ENCODE measurements around the gene ARHGAP31.

The ARHGAP31 gene

DNA sequence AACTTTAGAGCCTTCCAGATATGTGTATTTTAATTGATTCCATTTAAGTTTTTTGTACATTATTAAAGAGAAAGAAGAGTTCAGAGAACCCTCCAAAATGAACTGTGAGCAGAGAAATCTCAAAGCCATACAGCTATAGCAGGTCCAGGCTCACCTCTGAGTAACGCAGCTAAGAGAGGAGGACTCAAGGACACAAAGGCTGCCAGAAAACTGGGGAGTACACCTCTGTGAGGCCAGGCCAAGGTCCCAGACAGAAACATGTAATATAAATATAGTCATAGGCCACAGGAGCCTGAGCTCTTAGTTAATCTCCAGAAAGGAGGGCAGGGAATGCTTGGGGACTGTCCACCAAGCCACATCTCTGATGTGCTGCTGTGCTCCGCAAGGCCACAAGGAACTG is 102.7 kb downstream of the ARHGAP31 start:
- DNase-seq = no peak

DNA sequence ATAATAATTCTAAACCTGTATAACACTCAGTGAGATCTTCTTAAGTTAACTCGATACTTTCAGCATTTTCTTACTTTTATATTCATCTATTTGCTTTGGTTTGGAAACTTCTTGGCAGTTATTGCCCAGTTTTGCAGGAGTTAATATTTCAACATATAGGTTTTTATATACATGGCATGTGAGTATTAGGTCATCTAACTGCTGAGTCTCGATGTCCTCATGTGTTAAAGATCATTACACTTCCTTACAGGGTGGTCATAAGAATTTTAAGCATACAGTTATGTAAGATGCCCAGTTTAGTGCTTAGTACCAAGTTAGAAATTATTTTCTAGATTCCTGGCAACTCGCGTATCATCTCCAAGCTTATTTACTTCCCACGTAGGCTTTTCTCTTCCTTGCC is 106.3 kb downstream of the ARHGAP31 start:
- no peak for DNase-seq

DNA sequence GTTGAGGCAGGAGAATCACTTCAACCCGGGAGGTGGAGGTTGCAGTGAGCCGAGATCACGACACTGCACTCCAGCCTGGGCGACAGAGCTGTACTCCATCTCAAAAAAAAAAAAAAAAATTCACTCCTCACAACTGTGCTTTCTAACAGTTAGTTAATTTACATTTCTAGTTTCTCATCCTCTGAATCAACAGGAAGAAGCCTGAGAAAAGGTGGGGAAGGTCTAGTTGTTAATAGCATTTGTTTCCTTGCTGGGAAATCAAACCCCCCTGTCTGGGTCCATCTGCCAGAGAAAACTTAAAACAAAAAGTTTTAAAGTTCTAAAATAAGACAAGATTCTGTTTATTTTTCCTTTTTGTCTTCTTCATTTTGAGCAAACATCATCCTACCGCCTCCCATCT is 106.9 kb downstream of the ARHGAP31 start:
- no peak for DNase-seq

GRCh38 chr3:119401503-119402440 is 107.6 kb downstream of the ARHGAP31 start:
- DNase-seq = no peak

DNA sequence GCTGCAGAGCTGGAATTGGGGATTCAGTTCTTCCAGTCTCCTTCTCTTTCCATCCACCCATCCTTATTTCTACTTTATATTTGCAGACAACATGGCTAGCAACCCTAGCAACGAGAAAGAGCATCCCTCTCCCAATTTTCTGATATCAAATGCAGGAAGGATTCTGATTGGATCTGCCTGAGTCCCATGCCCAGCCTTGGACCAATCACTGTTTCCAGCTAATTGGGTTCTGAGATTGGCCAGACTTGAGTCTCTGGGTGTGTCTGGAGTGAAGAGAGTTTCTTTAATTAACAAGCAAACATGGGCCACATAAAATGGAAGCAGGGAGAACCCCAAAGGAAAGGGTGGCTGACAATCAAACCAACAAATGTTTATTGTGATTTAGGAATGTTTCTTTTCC is 108.6 kb downstream of the ARHGAP31 start:
- DNase-seq = no peak

- DNase-seq = no peak
Observed at GRCh38 chr3:119403201-119403600, 109.0 kb downstream of the ARHGAP31 start.

- DNase-seq = no peak
Observed at GRCh38 chr3:119405315-119405714, 111.1 kb downstream of the ARHGAP31 start.

- DNase-seq = no peak
Observed at GRCh38 chr3:119408243-119408950, 114.2 kb downstream of the ARHGAP31 start.

GRCh38 chr3:119409844-119410243 is 115.7 kb downstream of the ARHGAP31 start:
- no peak for DNase-seq

DNA sequence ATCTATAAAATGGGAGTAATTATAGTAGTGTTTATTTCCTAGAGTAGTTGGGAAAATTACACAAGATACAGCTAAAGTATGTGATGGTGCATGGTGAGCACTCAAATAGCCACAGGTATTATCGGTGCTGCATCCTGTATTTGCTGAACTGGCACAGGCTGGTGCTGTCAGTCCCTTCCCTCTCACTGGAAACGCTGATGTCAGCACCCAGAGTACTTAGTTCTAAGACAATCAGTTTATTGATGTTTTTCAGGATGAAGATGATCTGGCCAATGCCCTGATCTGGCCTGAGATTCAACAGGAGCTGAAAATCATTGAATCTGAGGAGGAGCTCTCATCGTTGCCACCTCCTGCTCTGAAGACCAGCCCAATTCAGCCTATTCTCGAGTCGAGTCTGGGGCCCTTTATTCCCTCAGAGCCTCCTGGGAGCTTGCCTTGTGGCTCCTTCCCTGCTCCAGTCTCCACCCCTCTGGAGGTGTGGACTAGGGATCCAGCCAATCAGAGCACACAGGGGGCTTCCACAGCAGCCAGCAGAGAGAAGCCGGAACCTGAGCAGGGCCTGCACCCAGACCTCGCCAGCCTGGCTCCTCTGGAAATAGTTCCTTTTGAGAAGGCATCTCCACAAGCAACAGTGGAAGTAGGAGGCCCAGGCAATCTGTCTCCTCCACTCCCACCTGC is 119.6 kb downstream of the ARHGAP31 start:
- no peak for DNase-seq

- DNase-seq = no peak
Observed at GRCh38 chr3:119416873-119417272, 122.7 kb downstream of the ARHGAP31 start.

DNA sequence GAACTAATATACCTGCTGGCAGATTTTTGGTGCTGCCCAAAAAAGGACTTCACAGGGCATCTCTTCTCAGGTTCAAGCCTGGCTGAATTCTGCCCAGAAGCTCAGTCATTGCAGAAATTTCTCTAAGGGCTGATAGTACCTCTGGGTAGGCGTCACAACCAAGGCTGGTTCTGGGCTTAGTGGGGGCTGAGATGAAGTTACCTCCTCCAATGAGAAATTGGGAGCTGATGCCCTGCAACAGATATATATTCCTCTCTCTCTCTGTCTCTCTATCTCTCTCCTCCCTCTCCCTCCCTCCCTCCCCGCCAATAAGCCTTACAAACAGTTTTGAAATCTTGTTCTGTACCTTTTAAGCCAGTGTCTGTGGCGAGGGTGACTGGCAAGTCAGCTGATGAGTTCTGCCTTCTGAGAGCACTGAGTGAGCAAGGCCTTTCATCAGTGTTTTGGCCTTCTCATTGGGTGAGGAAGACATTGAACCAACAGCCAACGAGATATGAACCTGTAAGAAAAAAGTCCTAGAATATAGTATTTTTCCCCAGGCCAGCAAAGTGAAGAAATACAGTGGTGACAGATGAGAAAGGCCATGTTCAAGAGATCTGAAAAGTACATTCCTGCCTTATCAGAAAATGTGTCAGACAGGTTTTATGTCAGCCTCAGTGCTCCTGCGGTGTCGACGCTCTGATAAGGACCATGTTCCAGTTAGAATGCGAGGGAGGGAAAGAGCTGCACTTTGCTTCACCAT is 123.8 kb downstream of the ARHGAP31 start:
- no peak for DNase-seq

DNA sequence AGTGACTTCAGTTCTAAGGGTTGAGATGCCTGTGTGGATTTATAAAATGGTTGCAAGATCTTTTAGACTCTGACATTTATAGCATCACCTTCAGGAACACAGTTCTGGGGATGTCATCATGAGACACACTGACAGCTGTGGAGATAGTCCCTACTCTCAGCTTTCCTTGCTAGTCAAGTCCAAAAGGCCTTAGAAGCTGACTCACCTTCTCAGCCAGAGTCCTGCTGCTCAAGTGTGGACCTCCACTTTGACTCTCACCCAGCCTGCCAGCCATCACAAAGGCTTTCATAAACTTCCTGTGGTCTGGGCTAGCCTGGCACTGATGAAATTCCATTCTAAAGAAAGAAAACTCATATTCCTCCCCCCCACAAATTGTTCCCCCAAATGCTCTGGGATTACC is 124.5 kb downstream of the ARHGAP31 start:
- no peak for DNase-seq

- DNase-seq = no peak
Observed at GRCh38 chr3:119420196-119420595, 126.0 kb downstream of the ARHGAP31 start.

- no peak for DNase-seq
Observed at GRCh38 chr3:119427669-119428068, 133.5 kb downstream of the ARHGAP31 start.

GRCh38 chr3:119428538-119428937 is 134.4 kb downstream of the ARHGAP31 start:
- DNase-seq = no peak

- DNase-seq = no peak
Observed at GRCh38 chr3:119433613-119434325, 139.6 kb downstream of the ARHGAP31 start.

DNA sequence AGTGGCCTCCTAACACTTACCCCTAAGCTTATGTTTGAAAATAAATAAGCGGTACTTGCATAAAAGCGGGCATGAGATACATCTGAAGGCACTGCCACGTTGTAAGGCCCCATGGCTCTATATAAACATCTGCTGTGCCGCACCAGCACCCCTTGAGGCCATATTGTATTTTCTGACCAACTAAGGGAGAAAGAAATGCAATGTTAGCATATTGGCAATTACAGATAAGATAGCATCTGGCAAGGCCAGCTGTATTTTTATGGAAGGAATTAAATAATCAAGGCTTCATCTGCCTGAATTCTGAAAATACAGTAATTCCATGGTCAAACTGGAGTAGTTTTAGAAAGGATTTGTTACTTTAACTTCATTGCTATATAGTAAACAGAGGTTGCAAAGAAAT is 140.5 kb downstream of the ARHGAP31 start:
- DNase-seq = no peak

- DNase-seq = no peak
Observed at GRCh38 chr3:119436977-119437376, 142.8 kb downstream of the ARHGAP31 start.

DNA sequence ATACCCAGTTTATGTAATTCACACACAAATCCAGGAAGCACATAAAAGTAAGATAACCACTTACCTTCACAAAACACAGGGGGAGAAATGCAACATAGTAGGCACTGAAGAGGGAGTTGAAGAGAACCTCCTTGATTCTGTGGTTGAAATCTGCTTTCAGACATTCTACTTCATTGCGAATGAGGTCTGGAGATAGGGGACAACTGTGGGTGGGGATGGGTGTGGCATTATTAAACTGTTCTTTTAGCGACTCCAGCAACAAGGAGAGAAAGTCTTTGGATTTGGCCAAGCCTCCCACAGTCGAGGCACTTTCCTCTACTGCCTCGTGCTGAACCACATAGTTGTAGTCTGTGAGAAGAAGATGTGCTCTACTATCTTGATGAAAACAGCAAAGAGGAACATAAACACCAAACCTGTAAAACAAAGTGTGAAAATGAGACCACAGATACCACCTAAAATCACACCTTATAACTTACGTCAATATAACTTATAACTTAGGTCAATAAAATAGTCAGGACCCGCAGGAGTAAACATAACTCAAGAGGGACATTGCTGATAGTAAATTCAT is 143.6 kb downstream of the ARHGAP31 start:
- no peak for DNase-seq

DNA sequence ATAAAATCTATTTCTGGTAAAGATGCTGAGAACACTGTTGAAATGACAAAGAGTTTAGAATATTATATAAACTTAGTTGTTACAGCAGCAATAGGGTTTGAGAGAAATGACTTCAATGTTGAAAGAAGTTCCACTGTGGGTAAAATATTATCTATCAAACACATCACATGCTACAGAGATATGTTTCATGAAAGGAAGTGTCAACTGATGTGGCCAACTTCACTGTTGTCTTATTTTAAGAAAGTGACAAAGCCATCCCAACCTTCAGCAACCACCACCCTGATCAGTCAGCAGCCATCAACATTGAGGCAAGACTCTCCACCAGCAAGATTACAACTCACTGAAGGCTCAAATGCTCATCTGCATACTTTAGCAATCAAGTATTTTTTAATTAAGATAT is 149.0 kb downstream of the ARHGAP31 start:
- DNase-seq = no peak

DNA sequence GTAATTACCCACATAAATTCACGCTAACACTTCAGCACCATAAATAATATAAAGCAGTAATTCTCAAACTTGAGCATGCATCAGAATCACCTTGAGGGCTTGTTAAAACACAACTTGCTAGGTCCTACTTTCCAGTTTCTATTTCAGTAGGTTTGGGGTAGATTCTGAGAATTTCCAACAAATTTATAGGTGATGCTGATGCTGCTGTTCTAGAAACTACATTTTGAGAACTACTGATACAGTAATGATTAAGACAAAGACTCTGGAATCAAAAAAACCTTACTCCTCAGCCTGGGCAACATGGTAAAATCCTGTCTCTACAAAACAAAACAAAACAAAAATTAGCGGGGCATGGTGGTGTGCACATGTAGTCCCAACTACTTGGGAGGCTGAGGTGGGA is 150.4 kb downstream of the ARHGAP31 start:
- no peak for DNase-seq

Data from NCI-H1105 treated with DMSO at 0.1 percent for 48 hours (cell line).